ENCODE results near the gene WASF3.

DNA sequence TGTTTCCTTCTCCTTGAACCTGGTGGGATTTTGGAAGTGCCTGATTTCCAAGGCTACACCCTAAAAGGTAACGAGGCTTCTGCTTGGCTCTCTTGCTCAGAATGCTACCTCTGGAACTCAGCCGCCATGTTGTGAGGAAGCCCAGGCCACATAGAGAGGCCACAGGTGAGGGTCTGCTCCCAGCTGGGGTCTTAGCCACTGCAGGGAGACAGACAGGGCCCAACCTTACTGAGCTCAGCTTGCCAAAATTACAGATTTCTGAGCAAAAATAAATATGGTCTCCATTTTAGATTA, 141.7 kb downstream of the WASF3 start:
- TF ChIP-seq, protein P1, sequence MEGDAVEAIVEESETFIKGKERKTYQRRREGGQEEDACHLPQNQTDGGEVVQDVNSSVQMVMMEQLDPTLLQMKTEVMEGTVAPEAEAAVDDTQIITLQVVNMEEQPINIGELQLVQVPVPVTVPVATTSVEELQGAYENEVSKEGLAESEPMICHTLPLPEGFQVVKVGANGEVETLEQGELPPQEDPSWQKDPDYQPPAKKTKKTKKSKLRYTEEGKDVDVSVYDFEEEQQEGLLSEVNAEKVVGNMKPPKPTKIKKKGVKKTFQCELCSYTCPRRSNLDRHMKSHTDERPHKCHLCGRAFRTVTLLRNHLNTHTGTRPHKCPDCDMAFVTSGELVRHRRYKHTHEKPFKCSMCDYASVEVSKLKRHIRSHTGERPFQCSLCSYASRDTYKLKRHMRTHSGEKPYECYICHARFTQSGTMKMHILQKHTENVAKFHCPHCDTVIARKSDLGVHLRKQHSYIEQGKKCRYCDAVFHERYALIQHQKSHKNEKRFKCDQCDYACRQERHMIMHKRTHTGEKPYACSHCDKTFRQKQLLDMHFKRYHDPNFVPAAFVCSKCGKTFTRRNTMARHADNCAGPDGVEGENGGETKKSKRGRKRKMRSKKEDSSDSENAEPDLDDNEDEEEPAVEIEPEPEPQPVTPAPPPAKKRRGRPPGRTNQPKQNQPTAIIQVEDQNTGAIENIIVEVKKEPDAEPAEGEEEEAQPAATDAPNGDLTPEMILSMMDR (IDR thresholded peaks at IDR 0.05), result no peak
- TF ChIP-seq POLR2A (IDR thresholded peaks at IDR 0.05), result no peak
